SK-N-SH (cell line): ENCODE results near the gene OR5H6.

ENCODE experiments used
- CHD2 ChIP-seq: fragments of 150-350 bp; IDR thresholded peaks from 2 replicates; pipeline ENCODE4 v1.6.1; 2018; ENCODE audit warnings: low read length; ENCODE audit not compliant: partially characterized antibody
- ELF1 ChIP-seq: IDR thresholded peaks from 2 replicates; pipeline ENCODE4 v1.4.0; 2012
- EZH2phosphoT487 ChIP-seq: fragments of 200-600 bp; sonication (generic); IDR thresholded peaks from 2 replicates; pipeline ENCODE4 v1.6.1; 2017; ENCODE audit warnings: low read depth, mixed run types, mild to moderate bottlenecking, antibody characterized with exemption, moderate library complexity, borderline replicate concordance
- FOXJ3 ChIP-seq: sonication (generic); formaldehyde crosslinking; IDR thresholded peaks from 2 replicates; pipeline ENCODE4 v1.5.1; 2020; ENCODE audit warnings: mild to moderate bottlenecking, missing genetic modification reagents
- FOXM1 ChIP-seq: IDR thresholded peaks from 2 replicates; pipeline ENCODE4 v1.4.0; 2012; ENCODE audit warnings: low read depth, mild to moderate bottlenecking
- MXI1 ChIP-seq: IDR thresholded peaks from 2 replicates; pipeline ENCODE4 v1.6.1; 2012; ENCODE audit warnings: mild to moderate bottlenecking, low read depth, low read length, improper control_type of control experiment
- POLR2AphosphoS5 ChIP-seq: IDR thresholded peaks from 2 replicates; pipeline ENCODE4 v1.6.1; 2012; ENCODE audit warnings: low read depth, low read length
- SMC3 ChIP-seq: IDR thresholded peaks from 2 replicates; pipeline ENCODE4 v1.6.1; 2012; ENCODE audit warnings: low read depth, low read length, improper control_type of control experiment
- TF ChIP-seq, protein P1 (sequence below): IDR thresholded peaks from 2 replicates; pipeline ENCODE4 v1.6.1; 2012; ENCODE audit warnings: mild to moderate bottlenecking, low read depth, low read length, moderate library complexity
- TF ChIP-seq, protein P2 (sequence below): fragments of 200-600 bp; sonication (generic); IDR thresholded peaks from 2 replicates; pipeline ENCODE4 v1.6.1; 2017; ENCODE audit warnings: antibody characterized with exemption, mild to moderate bottlenecking, moderate library complexity
- TF ChIP-seq, protein P3 (sequence below): fragments of 150-350 bp; IDR thresholded peaks from 2 replicates; pipeline ENCODE4 v1.6.1; 2017; ENCODE audit warnings: antibody characterized with exemption, low read length, low read depth, borderline replicate concordance

DNA sequence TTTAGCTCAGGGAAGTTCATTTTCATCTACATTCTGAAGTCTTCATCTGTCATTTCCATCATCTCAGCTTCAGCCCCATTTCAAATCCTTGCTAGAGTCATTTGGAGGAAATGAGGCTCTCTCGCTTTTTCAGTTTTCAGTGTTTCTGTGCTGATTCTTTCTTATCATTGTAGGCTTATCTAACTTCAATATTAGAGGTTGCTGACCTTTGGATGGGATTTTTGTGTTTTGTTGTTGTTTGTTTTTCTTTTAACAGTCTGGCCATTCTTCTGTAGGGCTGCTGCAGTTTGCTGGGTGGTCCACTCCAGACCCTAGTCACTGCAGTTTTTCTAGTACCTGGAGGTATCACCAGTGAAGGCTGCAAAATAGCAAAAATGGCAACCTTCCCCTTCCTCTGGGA is 26.9 kb downstream of the OR5H6 start:
- no peak for TF ChIP-seq MXI1
- no peak for TF ChIP-seq SMC3
- TF ChIP-seq, protein P1, sequence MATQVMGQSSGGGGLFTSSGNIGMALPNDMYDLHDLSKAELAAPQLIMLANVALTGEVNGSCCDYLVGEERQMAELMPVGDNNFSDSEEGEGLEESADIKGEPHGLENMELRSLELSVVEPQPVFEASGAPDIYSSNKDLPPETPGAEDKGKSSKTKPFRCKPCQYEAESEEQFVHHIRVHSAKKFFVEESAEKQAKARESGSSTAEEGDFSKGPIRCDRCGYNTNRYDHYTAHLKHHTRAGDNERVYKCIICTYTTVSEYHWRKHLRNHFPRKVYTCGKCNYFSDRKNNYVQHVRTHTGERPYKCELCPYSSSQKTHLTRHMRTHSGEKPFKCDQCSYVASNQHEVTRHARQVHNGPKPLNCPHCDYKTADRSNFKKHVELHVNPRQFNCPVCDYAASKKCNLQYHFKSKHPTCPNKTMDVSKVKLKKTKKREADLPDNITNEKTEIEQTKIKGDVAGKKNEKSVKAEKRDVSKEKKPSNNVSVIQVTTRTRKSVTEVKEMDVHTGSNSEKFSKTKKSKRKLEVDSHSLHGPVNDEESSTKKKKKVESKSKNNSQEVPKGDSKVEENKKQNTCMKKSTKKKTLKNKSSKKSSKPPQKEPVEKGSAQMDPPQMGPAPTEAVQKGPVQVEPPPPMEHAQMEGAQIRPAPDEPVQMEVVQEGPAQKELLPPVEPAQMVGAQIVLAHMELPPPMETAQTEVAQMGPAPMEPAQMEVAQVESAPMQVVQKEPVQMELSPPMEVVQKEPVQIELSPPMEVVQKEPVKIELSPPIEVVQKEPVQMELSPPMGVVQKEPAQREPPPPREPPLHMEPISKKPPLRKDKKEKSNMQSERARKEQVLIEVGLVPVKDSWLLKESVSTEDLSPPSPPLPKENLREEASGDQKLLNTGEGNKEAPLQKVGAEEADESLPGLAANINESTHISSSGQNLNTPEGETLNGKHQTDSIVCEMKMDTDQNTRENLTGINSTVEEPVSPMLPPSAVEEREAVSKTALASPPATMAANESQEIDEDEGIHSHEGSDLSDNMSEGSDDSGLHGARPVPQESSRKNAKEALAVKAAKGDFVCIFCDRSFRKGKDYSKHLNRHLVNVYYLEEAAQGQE, result no peak
- TF ChIP-seq POLR2AphosphoS5, result no peak
- TF ChIP-seq ELF1, result no peak
- no peak for TF ChIP-seq FOXM1
- no peak for TF ChIP-seq CHD2
- TF ChIP-seq, protein P2, sequence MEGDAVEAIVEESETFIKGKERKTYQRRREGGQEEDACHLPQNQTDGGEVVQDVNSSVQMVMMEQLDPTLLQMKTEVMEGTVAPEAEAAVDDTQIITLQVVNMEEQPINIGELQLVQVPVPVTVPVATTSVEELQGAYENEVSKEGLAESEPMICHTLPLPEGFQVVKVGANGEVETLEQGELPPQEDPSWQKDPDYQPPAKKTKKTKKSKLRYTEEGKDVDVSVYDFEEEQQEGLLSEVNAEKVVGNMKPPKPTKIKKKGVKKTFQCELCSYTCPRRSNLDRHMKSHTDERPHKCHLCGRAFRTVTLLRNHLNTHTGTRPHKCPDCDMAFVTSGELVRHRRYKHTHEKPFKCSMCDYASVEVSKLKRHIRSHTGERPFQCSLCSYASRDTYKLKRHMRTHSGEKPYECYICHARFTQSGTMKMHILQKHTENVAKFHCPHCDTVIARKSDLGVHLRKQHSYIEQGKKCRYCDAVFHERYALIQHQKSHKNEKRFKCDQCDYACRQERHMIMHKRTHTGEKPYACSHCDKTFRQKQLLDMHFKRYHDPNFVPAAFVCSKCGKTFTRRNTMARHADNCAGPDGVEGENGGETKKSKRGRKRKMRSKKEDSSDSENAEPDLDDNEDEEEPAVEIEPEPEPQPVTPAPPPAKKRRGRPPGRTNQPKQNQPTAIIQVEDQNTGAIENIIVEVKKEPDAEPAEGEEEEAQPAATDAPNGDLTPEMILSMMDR, result no peak
- TF ChIP-seq, protein P3, sequence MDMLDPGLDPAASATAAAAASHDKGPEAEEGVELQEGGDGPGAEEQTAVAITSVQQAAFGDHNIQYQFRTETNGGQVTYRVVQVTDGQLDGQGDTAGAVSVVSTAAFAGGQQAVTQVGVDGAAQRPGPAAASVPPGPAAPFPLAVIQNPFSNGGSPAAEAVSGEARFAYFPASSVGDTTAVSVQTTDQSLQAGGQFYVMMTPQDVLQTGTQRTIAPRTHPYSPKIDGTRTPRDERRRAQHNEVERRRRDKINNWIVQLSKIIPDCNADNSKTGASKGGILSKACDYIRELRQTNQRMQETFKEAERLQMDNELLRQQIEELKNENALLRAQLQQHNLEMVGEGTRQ, result no peak
- no peak for TF ChIP-seq EZH2phosphoT487
- no peak for TF ChIP-seq FOXJ3 (CRISPR knock-in tag)
